ENCODE measurements around the gene SLC9A9.

Gene SLC9A9

DNA sequence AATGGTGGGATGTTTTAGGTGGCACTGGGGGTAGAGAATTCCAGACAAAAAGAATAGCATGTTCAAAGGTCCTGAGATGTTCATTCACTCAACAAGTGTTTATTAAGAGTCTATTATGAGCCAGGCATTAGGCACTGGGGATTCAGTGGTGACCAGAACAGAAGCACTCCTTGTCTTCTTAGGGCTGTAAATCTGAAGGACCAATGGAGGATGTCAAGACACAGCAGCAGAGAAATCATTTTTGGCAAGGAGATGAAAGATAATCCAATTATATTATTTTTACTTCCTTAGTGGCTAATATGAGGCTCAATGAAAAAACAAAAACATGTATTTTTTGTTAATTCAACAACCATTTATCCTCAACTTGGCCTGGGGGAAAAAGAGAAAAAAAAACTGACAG, 218.5 kb downstream of the SLC9A9 start:
- in situ Hi-C loops (cut with MboI; ENCODE audit: low pct_unique_long_range_greater_than_20kb, low sequenced_read_pairs), result no loop called here
- DNase-seq, result no peak

DNA sequence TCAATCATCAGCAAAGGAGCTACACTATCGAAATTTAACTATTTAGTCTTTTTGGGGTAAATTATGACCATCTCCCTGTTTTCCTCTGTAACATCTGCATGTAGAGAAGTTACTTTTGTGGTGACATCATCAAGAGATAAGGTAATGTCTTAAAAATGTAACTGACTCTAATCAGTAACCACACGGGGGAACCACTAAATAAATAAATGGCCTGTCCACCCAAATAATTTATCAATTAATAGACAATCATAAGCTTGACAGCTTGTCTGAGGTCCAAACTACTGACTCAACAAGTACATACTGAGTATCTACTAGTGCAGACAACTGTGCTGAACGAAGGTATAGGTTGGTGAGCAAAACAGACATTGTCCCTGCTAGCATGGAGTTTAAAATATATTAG, 219.3 kb downstream of the SLC9A9 start:
- in situ Hi-C loops (cut with MboI; ENCODE audit: low pct_unique_long_range_greater_than_20kb, low sequenced_read_pairs), result no loop called here
- no peak for DNase-seq

DNA sequence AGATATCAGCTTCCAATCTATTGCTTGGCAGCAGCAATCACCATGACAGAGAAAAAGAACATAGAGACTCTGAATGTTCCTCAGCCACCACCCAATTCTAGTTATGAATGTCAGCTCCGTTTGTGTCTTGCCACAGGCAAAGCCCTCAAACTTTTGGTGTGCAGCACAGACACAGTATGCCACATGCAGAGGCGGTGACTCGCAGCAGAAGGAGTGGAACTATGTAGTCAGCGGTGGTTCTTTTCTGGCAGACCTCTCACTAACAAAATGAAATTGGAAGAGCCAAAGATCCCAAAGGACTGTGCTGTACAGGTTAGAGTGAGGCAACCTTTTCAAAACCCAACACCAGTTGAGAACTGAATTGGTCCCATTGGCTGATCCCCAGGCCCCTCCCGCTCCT, 220.9 kb downstream of the SLC9A9 start:
- in situ Hi-C loops (cut with MboI; ENCODE audit: low pct_unique_long_range_greater_than_20kb, low sequenced_read_pairs), result no loop called here
- DNase-seq, result no peak

DNA sequence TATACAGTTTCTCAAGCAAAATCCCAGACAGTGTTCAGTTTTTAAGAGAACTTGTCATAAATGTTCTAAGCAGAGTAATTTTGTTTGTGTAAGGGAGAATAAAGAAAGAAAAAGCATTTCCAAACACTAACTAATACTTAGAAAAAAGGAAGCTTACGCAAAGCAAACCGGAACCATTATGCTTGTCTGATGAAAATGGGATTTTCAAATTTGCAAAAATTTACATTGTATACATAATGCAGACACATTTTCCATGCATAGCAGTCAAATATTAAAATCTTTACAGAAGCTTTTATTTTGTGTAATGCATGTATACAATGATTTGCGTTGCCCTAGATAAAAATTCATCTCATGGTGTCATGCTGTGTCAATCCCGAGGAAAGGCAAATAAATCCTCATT, 229.0 kb downstream of the SLC9A9 start:
- in situ Hi-C loops (cut with MboI; ENCODE audit: low pct_unique_long_range_greater_than_20kb, low sequenced_read_pairs), result no loop called here
- DNase-seq, result no peak

DNA sequence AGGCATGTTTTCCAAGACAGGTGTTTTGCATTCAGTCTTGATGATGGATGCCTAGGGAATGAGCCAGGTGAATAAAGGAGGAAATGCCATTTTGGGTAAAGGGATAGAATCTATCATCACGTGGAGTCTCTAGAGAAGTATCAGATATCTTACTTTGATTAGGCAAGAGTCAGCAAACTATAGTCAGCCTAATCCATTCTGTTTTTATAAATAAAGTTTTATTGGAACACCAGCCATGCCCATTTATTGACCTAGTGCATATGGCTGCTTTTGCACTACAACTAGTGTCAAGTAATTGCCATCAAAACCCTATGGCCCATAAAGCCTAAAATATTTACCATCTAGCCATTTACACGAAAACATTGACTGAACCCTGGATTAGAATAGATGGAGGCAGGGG, 231.2 kb downstream of the SLC9A9 start:
- DNase-seq, result no peak
- in situ Hi-C loops (cut with MboI; ENCODE audit: low pct_unique_long_range_greater_than_20kb, low sequenced_read_pairs), result no loop called here

DNA sequence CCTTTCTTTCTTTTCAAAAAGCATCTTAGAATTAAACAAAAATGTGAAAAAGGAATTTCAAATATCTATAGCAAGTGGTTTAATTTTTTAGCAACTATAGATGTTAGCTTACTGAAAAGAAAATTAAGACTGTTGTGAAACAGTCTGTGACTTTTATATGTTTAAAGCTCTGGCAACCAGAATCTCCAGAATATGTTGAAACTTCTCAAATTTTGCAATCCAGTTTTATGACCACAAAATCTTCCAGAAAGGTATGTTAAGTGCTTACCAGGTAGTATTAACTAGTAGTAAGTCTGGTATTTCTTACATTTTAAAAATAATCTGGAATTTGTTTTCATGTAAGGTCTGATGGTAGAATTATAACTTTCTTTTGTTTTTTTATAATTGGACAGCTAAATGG, 235.0 kb downstream of the SLC9A9 start:
- DNase-seq, result no peak
- in situ Hi-C loops (cut with MboI; ENCODE audit: low pct_unique_long_range_greater_than_20kb, low sequenced_read_pairs), result no loop called here

DNA sequence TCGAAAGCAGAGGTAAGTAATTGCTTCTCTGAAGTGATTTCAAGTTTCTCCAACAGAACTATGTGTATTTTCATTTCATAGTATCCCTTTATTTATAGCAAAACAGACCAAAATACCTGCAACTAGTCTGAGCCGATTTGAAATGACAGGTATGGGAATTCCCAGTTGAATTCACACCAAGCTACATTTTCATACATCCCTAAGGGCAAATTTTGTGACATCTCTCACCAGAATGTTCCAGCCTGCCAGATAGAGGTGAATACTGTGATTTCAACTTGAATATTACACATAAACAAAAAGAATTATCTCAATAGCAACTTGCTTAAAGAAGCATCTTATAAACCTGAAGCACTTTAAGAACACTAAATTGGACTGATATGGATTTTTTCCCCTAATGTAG, 235.7 kb downstream of the SLC9A9 start:
- in situ Hi-C loops (cut with MboI; ENCODE audit: low pct_unique_long_range_greater_than_20kb, low sequenced_read_pairs), result no loop called here
- DNase-seq, result no peak

DNA sequence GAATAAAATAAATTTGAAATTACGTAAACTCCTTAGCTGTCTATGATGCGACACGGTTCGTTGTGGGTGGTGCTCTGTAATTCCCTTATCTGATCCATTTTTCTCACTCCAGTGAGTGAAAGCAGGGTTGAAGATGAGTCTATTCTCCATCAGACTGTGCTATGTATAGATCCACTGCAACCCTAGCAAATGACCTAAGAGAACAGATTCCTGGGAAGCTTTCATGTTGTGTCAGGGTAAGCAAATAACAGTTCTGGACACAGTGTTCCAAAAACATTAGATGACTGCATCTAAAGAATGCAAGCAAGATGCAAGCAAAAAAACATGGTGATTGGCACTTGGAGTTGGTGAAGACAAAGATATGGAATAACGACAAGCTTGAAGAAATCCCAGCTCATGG, 239.3 kb downstream of the SLC9A9 start:
- DNase-seq, result no peak
- in situ Hi-C loops (cut with MboI; ENCODE audit: low pct_unique_long_range_greater_than_20kb, low sequenced_read_pairs), result no loop called here

DNA sequence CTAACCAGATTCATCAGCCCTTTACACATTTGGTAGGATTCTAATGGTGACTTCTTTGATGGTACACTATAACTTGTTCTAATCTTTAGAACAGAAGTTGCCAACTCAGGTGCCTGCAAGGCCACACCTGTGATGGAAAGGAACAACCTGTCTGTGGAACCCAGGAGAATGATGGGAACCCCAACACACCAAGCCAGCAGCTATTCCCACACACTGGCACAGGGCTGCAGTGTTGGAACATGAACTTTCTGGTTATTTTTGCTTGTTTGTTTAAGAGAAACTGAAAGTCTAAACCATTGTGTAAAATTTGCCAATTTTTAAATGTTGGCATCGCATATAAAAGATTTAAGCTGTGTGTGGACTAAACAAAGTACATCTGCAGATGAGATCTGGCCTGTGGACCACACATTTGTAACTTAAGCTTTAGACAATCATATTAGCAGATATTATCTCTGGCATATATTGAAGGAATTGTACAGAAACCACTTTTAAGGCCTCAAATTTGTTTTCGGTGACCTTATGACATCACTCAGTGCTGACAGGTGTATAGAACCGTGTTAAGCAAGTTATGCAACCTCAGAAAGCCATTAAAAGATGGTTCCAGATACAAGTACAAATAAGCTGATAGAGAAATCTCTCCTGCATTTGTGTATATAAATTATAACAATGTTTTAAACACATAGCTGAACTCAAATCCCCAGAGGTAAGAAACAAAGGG, 242.9 kb downstream of the SLC9A9 start:
- DNase-seq, result no peak
- in situ Hi-C loops (cut with MboI; ENCODE audit: low pct_unique_long_range_greater_than_20kb, low sequenced_read_pairs), result no loop called here

DNA sequence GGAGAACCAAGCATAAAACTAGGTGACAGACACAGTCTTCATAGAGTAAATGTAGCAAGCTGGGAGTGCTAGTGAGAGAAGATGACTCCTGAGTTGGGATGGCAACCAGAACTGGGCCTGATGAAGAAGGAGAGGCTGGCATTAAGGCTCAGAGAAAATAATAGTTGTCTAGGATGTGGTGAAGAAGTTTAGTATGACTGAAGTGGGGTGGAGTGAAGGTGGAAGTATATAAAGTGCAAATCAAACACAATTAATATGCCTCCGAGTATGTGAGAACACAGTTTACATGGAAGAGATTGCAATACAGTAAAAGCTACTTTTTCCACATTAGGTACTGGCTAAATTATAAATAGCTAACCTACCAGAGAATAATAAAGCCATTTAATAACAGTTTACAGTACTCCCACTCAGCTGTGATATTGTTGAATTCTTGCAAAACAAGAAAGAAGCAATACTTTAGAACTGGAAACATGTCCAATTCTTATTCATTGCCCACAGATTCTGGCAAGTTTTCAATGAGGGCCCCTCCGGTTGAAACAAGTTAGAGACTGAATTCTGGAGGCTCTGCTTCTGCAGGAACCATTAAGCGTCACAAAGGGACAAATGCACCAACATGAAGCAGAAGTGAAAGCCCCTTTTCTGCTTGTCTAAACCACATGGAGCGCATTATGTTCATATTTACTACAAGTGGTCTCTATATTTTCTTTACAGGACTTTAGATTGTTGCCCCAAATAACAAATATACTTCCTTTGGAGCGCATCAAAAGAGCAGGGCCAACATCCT, 243.7 kb downstream of the SLC9A9 start:
- DNase-seq, result no peak

DNA sequence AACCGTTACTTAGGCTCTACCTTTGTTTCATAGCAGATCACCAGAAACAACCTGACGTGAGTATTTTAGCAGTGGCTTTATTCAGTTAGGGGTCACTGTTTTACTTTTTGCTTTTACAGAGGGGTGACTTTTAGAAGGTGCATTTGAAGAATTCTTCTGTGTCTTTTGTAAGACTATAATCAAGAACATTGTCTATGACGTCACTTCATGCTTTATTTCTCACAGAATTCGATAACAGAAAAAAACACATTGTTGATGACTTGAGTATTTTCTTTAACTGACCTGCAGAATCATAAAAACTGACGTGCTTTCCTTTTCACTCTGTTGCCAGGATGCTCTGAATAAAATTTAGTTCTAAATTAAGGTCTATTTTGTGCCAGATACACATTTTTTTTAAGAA, 244.5 kb downstream of the SLC9A9 start:
- DNase-seq, result no peak
- in situ Hi-C loops (cut with MboI; ENCODE audit: low pct_unique_long_range_greater_than_20kb, low sequenced_read_pairs), result no loop called here

More for the DNA sequence above, 243.7 kb downstream of the SLC9A9 start:
- in situ Hi-C loops (cut with MboI; ENCODE audit: low pct_unique_long_range_greater_than_20kb, low sequenced_read_pairs), result no loop called here

DNA sequence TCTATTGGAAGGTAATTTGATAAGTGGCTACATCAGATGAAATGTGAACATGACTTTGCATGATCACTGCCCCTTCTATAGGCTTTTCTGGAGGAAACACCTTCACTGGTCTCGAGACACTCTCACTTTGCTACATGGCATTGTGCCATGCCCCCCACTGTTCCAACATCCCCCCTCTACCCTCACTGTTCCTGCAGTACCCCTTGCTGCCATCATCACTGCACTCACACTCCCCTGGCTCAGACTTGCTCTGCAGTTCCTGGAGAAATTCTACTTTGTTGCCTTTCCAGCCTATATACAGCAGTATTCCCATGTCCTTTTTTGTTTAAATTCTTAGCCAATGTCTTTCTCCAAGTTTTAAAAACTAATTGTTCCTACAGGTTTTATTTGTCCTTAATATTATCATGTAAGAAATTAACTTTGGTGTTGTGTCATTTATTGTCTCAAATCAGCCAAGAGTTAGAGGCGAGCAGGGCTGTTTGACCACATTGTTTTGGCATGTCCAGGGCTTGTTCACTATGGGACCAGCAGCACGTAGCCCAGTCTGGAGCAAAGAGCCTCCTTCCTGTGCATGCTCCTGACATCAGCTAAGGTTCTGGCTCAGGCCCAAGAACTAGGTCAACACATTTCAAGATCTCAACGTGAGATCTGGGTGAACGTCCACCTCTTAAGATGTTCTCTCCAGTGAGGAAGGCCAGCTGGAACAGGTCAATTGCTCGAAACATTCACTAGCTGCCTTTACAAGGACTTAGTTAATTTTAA, 246.4 kb downstream of the SLC9A9 start:
- in situ Hi-C loops (cut with MboI; ENCODE audit: low pct_unique_long_range_greater_than_20kb, low sequenced_read_pairs), result no loop called here
- no peak for DNase-seq

DNA sequence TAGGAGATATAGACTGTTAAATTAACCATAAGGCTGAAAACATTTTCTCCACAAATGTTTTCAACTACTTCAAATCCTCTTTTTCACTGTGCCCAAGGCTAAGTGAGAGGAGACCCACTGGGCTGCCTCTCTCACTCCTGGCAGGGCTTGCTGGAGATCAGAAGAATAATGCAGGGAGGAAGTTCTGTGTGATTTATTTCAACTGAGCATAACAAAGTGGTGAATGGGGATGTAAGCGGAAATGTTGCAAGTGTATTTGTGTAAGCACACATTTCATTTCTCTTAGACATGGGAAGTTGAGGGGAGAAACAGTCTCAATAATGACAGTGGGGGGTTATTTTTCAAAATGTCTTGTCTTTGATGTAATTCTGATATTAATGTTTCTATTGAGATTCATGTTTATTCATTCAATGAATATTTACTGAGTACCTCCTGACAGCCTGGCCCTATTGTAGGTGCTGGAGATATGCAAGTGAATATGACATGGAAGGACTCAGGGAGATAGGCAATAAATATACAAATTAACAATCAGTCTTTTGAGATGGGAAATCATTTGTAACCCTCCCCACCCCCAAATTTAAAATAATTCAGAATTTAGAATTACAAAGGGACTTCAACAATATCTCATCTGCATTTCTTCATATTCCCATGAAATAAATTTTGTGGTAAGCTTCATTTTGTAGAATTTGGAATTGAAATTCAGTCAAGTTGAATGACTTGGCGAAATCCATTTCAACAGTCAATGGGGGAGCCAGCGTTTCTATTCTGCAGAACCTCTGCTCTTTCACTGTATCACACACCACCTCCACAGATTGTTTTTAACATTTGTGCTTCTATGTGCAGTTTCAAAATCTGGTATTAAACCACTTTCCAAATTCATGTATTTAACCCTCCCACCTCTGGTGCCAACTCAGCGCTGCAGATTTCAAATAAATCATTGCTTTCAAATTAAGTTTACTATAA, 247.2 kb downstream of the SLC9A9 start:
- no peak for DNase-seq
- in situ Hi-C loops (cut with MboI; ENCODE audit: low pct_unique_long_range_greater_than_20kb, low sequenced_read_pairs), result no loop called here

DNA sequence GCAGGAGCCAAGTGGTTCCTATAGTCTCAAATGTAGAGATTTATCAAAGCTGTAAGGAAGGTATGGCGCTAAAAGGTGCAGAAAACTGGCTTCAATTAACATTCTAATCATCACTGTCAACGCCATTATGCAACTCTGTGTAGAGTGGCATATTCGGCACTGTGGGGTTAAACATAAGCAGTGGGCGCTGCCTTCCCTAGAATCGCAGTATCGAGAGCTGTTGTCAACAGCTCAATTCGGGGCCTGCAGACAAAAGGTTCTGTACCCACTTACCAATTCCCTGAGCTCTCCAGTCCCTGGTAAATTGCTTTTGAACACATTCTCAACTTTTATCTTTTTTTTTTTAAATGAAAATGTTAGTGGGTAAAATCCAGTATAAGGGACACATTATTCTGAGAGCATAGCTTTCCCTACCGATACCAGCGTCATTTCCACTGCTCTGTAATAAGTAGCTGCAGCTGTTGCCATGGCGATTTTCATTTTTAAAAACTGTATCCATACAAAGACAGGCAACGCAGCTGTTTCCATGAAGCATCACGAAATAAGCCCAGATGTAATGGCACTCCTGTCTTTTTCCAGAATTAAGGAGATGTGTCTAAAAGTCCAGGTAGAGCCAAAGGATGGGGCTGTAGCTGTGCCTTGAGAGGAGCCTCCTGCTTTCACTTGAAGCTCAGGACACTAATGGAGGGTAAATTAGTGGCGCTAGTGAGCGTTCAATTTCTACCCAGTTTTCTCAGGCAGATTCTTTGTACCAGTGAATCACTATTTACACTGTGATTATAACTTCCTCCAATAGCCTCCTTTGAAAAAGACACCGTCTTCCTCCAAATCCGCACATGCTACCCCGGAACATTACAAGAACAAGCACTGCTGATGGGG, 250.3 kb downstream of the SLC9A9 start:
- in situ Hi-C loops (cut with MboI; ENCODE audit: low pct_unique_long_range_greater_than_20kb, low sequenced_read_pairs), result no loop called here
- DNase-seq, result no peak

DNA sequence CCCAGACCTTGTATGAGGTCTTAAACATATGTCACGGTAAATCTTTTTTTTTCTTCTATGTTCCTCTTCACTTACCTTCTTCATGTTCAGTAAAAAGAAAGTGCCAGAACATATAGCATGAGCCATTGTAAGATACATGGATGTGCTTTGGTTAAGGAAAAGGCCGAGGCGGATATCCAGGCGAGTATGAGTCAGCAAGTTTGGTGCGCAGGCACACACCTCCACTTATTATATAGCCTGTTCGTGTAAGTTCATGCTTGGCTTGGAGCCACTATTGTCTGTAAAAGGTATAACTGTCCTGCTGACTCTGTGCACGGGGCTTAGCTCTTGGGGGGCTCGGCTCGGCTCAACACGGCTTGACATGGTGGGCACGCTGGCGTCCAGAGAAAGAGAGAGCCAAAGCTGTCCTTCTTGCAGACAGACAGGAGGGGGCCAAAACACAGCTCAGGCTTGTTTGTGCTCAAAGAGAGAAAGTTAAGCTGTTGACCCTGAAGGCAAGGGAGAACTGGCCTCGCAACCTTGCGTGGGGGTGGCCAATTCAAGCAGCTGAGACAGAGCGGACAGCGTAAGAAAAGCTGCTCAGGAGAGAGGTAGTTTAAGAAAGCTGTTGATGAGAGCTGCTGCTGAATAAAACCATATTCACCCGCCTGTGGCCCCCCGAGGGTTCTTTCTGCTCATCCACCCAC, 251.2 kb downstream of the SLC9A9 start:
- DNase-seq, result no peak
- in situ Hi-C loops (cut with MboI; ENCODE audit: low pct_unique_long_range_greater_than_20kb, low sequenced_read_pairs), result no loop called here

DNA sequence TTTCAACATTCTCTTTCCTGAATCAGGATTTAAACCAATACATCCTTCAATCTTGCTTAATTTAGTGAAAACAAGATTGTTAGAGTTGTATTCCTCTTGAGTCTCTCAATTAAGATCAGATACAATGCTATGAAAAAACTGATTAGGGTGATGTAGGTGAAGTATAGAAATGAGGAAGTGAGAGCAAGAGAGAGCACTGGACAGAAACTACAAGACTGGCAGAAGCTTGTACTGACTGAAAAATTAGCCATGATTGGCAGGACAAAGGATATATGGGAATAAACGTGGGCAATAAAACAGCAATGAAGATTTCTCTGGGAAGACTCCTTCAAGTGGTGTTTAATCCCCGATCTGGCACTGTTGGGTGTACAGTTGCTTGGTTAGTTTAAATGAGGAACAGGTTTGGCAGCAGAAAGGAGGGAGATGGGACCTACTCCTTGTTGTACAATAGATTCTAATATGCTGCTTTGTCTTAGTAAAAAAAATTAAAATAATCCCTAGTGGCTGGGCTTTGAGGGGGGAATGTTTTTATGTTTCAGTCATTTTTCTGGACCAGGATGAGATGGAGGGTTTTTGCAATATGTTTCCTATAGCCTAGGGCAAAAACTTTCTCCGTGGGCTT, 252.7 kb downstream of the SLC9A9 start:
- in situ Hi-C loops (cut with MboI; ENCODE audit: low pct_unique_long_range_greater_than_20kb, low sequenced_read_pairs), result no loop called here
- no peak for DNase-seq

DNA sequence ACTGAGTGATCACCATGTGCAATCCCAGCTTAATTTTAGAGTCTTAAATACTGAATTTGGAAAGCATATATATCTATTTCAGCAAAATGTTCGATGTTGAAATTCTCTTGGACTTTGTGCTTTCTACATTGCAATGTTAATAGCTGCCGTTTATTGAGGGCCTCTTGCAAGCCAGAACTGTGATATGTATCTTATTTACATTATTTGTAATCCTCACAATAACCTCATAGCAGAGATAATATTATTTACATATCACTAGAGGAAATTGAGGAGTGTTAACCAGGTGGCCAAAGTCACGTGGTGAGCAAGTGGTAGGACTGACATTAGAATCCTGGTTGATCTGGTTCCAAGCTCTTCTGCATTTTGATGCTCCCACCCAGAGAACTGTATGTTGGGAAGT, 254.1 kb downstream of the SLC9A9 start:
- DNase-seq, result no peak
- in situ Hi-C loops (cut with MboI; ENCODE audit: low pct_unique_long_range_greater_than_20kb, low sequenced_read_pairs), result no loop called here
